Trophoblast cell (in vitro differentiated cells and primary cell): ENCODE measurements around the gene ELP2.

Experiments
- DNase-seq, 2 donors: peaks; one replicate each; pipeline ENCODE4 v3.0.0-alpha.2; 2016
- H2AFZ ChIP-seq: 2 replicates; pipeline ENCODE4 v1.6.1; 2013; ENCODE audit warnings: low read length, moderate library complexity, mild to moderate bottlenecking; ENCODE audit not compliant: insufficient read depth, poor library complexity
- H2AK5ac ChIP-seq: 2 replicates; pipeline ENCODE4 v1.6.1; 2013; ENCODE audit warnings: mild to moderate bottlenecking, low read length
- H2BK120ac ChIP-seq: 2 replicates; pipeline ENCODE4 v1.6.1; 2013; ENCODE audit warnings: low read length, mild to moderate bottlenecking, moderate library complexity; ENCODE audit not compliant: insufficient read depth, poor library complexity
- H2BK12ac ChIP-seq: 2 replicates; pipeline ENCODE4 v1.6.1; 2013; ENCODE audit warnings: mild to moderate bottlenecking, low read length, moderate library complexity
- H2BK5ac ChIP-seq: 2 replicates; pipeline ENCODE4 v1.6.1; 2013; ENCODE audit warnings: low read length, low read depth, moderate library complexity, mild to moderate bottlenecking; ENCODE audit not compliant: poor library complexity
- H3K14ac ChIP-seq: 2 replicates; pipeline ENCODE4 v1.6.1; 2013; ENCODE audit warnings: mild to moderate bottlenecking, low read length
- H3K18ac ChIP-seq: 2 replicates; pipeline ENCODE4 v1.6.1; 2013; ENCODE audit warnings: mild to moderate bottlenecking, low read length
- H3K23ac ChIP-seq: 2 replicates; pipeline ENCODE4 v1.6.1; 2013; ENCODE audit warnings: low read length
- H3K27ac ChIP-seq: 2 replicates; pipeline ENCODE4 v1.5.1; 2013; ENCODE audit warnings: low read depth, mild to moderate bottlenecking, inconsistent platforms, low read length, moderate library complexity
- H3K27me3 ChIP-seq: 2 replicates; pipeline ENCODE4 v1.6.1; 2013; ENCODE audit warnings: inconsistent platforms, mild to moderate bottlenecking, low read length, moderate library complexity; ENCODE audit not compliant: insufficient read depth
- H3K36me3 ChIP-seq, 2 experiments: 1 replicate in 1 of 2; 2 replicates in 1 of 2; pipeline ENCODE4 v1.6.1; 2013; ENCODE audit warnings: low read length in 2 of 2, mild to moderate bottlenecking in 2 of 2, moderate library complexity in 1 of 2; ENCODE audit not compliant: insufficient read depth in 2 of 2, control insufficient read depth in 1 of 2
- H3K4ac ChIP-seq: 2 replicates; pipeline ENCODE4 v1.6.1; 2013; ENCODE audit warnings: low read depth, mild to moderate bottlenecking, low read length, moderate library complexity
- H3K4me1 ChIP-seq, 2 experiments: 1 replicate in 1 of 2; 2 replicates in 1 of 2; pipeline ENCODE4 v1.6.1; 2013; ENCODE audit warnings: low read length in 2 of 2, mild to moderate bottlenecking in 2 of 2, moderate library complexity in 1 of 2; ENCODE audit not compliant: insufficient read depth in 2 of 2, control insufficient read depth in 1 of 2
- H3K4me2 ChIP-seq: 2 replicates; pipeline ENCODE4 v1.6.1; 2013; ENCODE audit warnings: inconsistent platforms, mild to moderate bottlenecking, low read length, moderate library complexity
- H3K4me3 ChIP-seq: 2 replicates; pipeline ENCODE4 v1.5.1; 2013; ENCODE audit warnings: mild to moderate bottlenecking, low read depth, low read length, inconsistent platforms
- H3K79me1 ChIP-seq: one replicate; pipeline ENCODE4 v1.6.1; 2013; ENCODE audit warnings: low read length
- H3K79me2 ChIP-seq: 2 replicates; pipeline ENCODE4 v1.6.1; 2013; ENCODE audit warnings: low read length, mild to moderate bottlenecking; ENCODE audit not compliant: control insufficient read depth, insufficient read depth, poor library complexity
- H3K9ac ChIP-seq: 2 replicates; pipeline ENCODE4 v1.6.1; 2013; ENCODE audit warnings: mild to moderate bottlenecking, low read length
- H3K9me3 ChIP-seq: 2 replicates; pipeline ENCODE4 v1.6.1; 2013; ENCODE audit warnings: low read depth, mild to moderate bottlenecking, control low read depth, inconsistent platforms, low read length; ENCODE audit not compliant: insufficient read depth
- H4K12ac ChIP-seq: 2 replicates; pipeline ENCODE4 v1.6.1; 2013; ENCODE audit warnings: low read depth, mild to moderate bottlenecking, low read length, moderate library complexity
- H4K8ac ChIP-seq: 2 replicates; pipeline ENCODE4 v1.6.1; 2013; ENCODE audit warnings: low read depth, mild to moderate bottlenecking, low read length, moderate library complexity
- H4K91ac ChIP-seq: one replicate; pipeline ENCODE4 v1.6.1; 2013; ENCODE audit warnings: low read depth, mild to moderate bottlenecking, low read length, moderate library complexity
- whole genome bisulfite sequencing: extraction: QIAGEN DNeasy Blood & Tissue Kit; methylation state at CpG from one replicate; pipeline ENCODE4 v1.1.7; 2013; ENCODE audit warnings: missing lambda C conversion rate; ENCODE audit not compliant: insufficient read length, insufficient coverage; ENCODE audit errors: extremely low coverage; 5-methylcytosine and 5-hydroxymethylcytosine counted together

Gene ELP2

GRCh38 chr18:36214811-36215210 lies 85.1 kb downstream of the ELP2 start:
- no CpG with 5 or more reads among the region's 8 CpGs for WGBS
- H3K27me3 ChIP-seq, result no peaks in the 10 kb centered on the region
- no peaks in the 10 kb centered on the region for H3K9me3 ChIP-seq
- no peak overlapping the region for H2BK5ac ChIP-seq
- no peaks in the 10 kb centered on the region for H3K79me1 ChIP-seq
- DNase-seq, result no peak
- no peak overlapping the region for H4K12ac ChIP-seq
- no peaks in the 10 kb centered on the region for H3K36me3 ChIP-seq
- H3K27ac ChIP-seq, result no peak overlapping the region
- H3K4me2 ChIP-seq, result no peak overlapping the region
- no peak overlapping the region for H3K9ac ChIP-seq
- no peak overlapping the region for H3K18ac ChIP-seq
- H3K23ac ChIP-seq, result no peak overlapping the region
- no peak overlapping the region for H2BK12ac ChIP-seq
- H2AK5ac ChIP-seq, result no peak overlapping the region
- no peak overlapping the region for H2BK120ac ChIP-seq
- no peak overlapping the region for H2AFZ ChIP-seq
- no peak overlapping the region for H3K4ac ChIP-seq
- H3K14ac ChIP-seq, result no peak overlapping the region
- no peak overlapping the region for H3K4me3 ChIP-seq
- H4K91ac ChIP-seq, result no peak overlapping the region
- no peaks in the 10 kb centered on the region for H3K79me2 ChIP-seq
- no peaks in the 10 kb centered on the region for H3K4me1 ChIP-seq
- no peak overlapping the region for H4K8ac ChIP-seq

- no peak overlapping the region for H3K27ac ChIP-seq
- H4K91ac ChIP-seq, result no peak overlapping the region
- no peak overlapping the region for H2BK12ac ChIP-seq
- H2AK5ac ChIP-seq, result no peak overlapping the region
- H4K12ac ChIP-seq, result no peak overlapping the region
- no peaks in the 10 kb centered on the region for H3K79me2 ChIP-seq
- H3K9ac ChIP-seq, result no peak overlapping the region
- H3K4me1 ChIP-seq, result no peaks in the 10 kb centered on the region
- no peaks in the 10 kb centered on the region for H3K9me3 ChIP-seq
- WGBS, result no CpG with 5 or more reads among the region's 9 CpGs
- H2AFZ ChIP-seq, result no peak overlapping the region
- no peak overlapping the region for H2BK120ac ChIP-seq
- no peak overlapping the region for H3K23ac ChIP-seq
- no peak overlapping the region for H3K18ac ChIP-seq
- H3K4me2 ChIP-seq, result no peak overlapping the region
- DNase-seq, result no peak
- H3K14ac ChIP-seq, result no peak overlapping the region
- no peak overlapping the region for H3K4me3 ChIP-seq
- H2BK5ac ChIP-seq, result no peak overlapping the region
- no peaks in the 10 kb centered on the region for H3K36me3 ChIP-seq
- no peaks in the 10 kb centered on the region for H3K79me1 ChIP-seq
- H4K8ac ChIP-seq, result no peak overlapping the region
- H3K27me3 ChIP-seq, result no peaks in the 10 kb centered on the region
- H3K4ac ChIP-seq, result no peak overlapping the region
Measured at GRCh38 chr18:36215577-36215976, 85.9 kb downstream of the ELP2 start.

GRCh38 chr18:36217348-36217747 lies 87.6 kb downstream of the ELP2 start:
- no peak overlapping the region for H2AFZ ChIP-seq
- no peak overlapping the region for H3K4ac ChIP-seq
- H3K18ac ChIP-seq, result no peak overlapping the region
- H3K79me2 ChIP-seq, result no peaks in the 10 kb centered on the region
- no peak for DNase-seq
- H3K4me3 ChIP-seq, result no peak overlapping the region
- H3K27ac ChIP-seq, result no peak overlapping the region
- H2AK5ac ChIP-seq, result no peak overlapping the region
- WGBS, result no CpG with 5 or more reads among the region's 3 CpGs
- H4K8ac ChIP-seq, result no peak overlapping the region
- no peaks in the 10 kb centered on the region for H3K27me3 ChIP-seq
- H2BK120ac ChIP-seq, result no peak overlapping the region
- H2BK12ac ChIP-seq, result no peak overlapping the region
- H3K79me1 ChIP-seq, result no peaks in the 10 kb centered on the region
- H3K9me3 ChIP-seq, result no peaks in the 10 kb centered on the region
- H3K23ac ChIP-seq, result no peak overlapping the region
- H3K4me1 ChIP-seq, result no peaks in the 10 kb centered on the region
- no peak overlapping the region for H4K91ac ChIP-seq
- no peaks in the 10 kb centered on the region for H3K36me3 ChIP-seq
- no peak overlapping the region for H3K9ac ChIP-seq
- H3K4me2 ChIP-seq, result no peak overlapping the region
- no peak overlapping the region for H2BK5ac ChIP-seq
- no peak overlapping the region for H4K12ac ChIP-seq
- H3K14ac ChIP-seq, result no peak overlapping the region

GRCh38 chr18:36229188-36229587 lies 99.5 kb downstream of the ELP2 start:
- Histone ChIP-seq H4K12ac (no peak overlapping the region), H3K27ac (no peak overlapping the region), H3K18ac (no peak overlapping the region), H3K23ac (no peak overlapping the region), H3K36me3 (no peaks in the 10 kb centered on the region), H3K79me2 (no peaks in the 10 kb centered on the region), H3K4ac (no peak overlapping the region), H3K9ac (no peak overlapping the region), H2BK120ac (no peak overlapping the region), H2BK5ac (no peak overlapping the region), H3K79me1 (no peaks in the 10 kb centered on the region), H3K4me2 (no peak overlapping the region), H3K4me1 (no peaks in the 10 kb centered on the region), H4K8ac (no peak overlapping the region), H3K27me3 (no peaks in the 10 kb centered on the region), H2AK5ac (no peak overlapping the region), H4K91ac (no peak overlapping the region), H3K9me3 (peaks cover 5% of the 10 kb centered on the region), H3K4me3 (no peak overlapping the region), H2AFZ (no peak overlapping the region), H2BK12ac (no peak overlapping the region), H3K14ac (no peak overlapping the region)
- no peak for DNase-seq
- WGBS, result no CpG with 5 or more reads among the region's 1 CpG
